Measurements from ENCODE around the gene SNORC. TPM values are rescaled to one million over a fixed set of nuclear protein-coding genes. Genes with fewer than 3 reads are reported as not detected.

SNORC gene
- total RNA-seq, 2 donors from 2014 or later, result 1.7 to 8.0 TPM

DNA sequence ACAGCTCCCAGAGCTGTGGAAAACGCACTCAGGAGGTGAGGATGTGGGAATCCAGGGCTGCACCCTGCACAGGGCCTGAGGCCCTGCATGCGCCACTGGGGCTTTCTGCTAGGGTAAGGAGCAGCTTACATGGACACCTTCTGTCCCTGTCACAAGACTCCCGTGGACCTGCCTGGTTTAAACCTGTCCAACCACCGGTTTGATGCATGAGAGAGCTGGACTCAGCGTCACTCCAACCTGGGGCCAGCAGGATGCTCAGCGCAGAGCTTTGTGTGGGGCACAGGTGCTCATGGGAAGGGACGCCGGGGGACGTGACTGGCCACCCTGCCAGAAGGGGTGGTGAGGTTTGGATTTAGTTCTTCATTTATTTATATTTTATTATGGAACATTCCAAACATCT is 24.2 kb downstream of the SNORC start:
- Histone ChIP-seq H3K36me3 (no peaks in the 10 kb centered on the region), H3K27me3 (replicated peaks; ENCODE audit: insufficient read depth) (no peaks in the 10 kb centered on the region), H3K27ac (no peak overlapping the region), H3K9me3 (no peaks in the 10 kb centered on the region), H3K4me1 (replicated peaks) (no peaks in the 10 kb centered on the region), H3K4me3 (no peak overlapping the region)
- no peak for DNase-seq (ENCODE audit: low spot score)
- 91% methylated on average over 9 of the region's 9 CpGs for whole genome bisulfite sequencing
- TF ChIP-seq POLR2A (IDR thresholded peaks at IDR 0.05) (no peak), POLR2AphosphoS5 (IDR thresholded peaks at IDR 0.05) (no peak)
- TF ChIP-seq, protein P1, sequence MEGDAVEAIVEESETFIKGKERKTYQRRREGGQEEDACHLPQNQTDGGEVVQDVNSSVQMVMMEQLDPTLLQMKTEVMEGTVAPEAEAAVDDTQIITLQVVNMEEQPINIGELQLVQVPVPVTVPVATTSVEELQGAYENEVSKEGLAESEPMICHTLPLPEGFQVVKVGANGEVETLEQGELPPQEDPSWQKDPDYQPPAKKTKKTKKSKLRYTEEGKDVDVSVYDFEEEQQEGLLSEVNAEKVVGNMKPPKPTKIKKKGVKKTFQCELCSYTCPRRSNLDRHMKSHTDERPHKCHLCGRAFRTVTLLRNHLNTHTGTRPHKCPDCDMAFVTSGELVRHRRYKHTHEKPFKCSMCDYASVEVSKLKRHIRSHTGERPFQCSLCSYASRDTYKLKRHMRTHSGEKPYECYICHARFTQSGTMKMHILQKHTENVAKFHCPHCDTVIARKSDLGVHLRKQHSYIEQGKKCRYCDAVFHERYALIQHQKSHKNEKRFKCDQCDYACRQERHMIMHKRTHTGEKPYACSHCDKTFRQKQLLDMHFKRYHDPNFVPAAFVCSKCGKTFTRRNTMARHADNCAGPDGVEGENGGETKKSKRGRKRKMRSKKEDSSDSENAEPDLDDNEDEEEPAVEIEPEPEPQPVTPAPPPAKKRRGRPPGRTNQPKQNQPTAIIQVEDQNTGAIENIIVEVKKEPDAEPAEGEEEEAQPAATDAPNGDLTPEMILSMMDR (IDR thresholded peaks at IDR 0.05), result no peak
- intact Hi-C loops (cut with DNase I), result no loop called here

DNA sequence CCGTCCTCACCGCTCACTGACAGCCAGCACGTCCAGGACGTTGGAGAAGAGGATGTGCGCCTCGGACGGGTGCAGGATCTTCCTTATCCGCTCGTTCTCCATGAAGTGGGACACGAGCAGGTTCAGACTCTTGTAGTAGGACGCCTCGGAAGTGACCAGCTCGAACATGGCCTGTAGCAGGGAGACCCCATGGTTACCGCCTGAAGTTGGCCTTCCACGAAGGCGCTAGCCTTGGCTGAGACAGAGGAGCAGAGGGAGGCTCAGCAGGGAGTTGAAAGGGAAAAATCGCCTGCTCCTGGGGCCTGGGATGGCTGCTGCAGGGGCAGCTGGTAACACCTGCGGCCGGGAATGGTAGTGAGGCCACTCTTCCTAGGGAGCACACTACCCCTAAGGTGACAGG is 24.7 kb downstream of the SNORC start:
- intact Hi-C loops (cut with DNase I), result no loop called here
- Histone ChIP-seq H3K36me3 (no peaks in the 10 kb centered on the region), H3K4me3 (no peak overlapping the region), H3K27me3 (replicated peaks; ENCODE audit: insufficient read depth) (no peaks in the 10 kb centered on the region), H3K4me1 (replicated peaks) (no peaks in the 10 kb centered on the region), H3K9me3 (no peaks in the 10 kb centered on the region), H3K27ac (no peak overlapping the region)
- 92% methylated on average over 19 of the region's 19 CpGs for WGBS
- TF ChIP-seq POLR2A (IDR thresholded peaks at IDR 0.05) (no peak), POLR2AphosphoS5 (IDR thresholded peaks at IDR 0.05) (no peak)
- TF ChIP-seq, protein P1 (IDR thresholded peaks at IDR 0.05), result no peak
- DNase-seq (ENCODE audit: low spot score), result no peak

DNA sequence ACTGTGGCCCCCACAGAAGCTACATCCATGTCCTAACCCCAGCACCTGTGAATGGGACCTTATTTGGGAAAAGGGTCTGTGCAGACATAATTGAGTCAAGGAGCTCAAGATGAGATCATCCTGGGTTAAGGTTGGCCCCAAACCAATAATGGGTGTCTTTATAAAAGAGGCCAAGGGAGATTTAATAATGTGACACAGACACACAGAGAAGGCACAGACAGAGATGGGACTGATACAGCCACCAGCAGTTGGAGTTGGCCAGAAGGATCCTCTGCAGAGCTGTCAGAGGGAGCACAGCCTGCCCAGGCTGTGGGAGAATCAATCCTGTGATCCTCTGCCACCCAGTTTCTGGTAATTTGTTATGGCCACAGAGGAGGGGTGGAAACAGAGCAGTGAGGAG is 26.0 kb downstream of the SNORC start:
- H3K4me3 ChIP-seq, result no peak overlapping the region
- no peaks in the 10 kb centered on the region for H3K27me3 ChIP-seq (replicated peaks; ENCODE audit: insufficient read depth)
- TF ChIP-seq POLR2AphosphoS5 (IDR thresholded peaks at IDR 0.05) (no peak), POLR2A (IDR thresholded peaks at IDR 0.05) (no peak)
- TF ChIP-seq, protein P1 (IDR thresholded peaks at IDR 0.05), result no peak
- no peaks in the 10 kb centered on the region for H3K36me3 ChIP-seq
- no peaks in the 10 kb centered on the region for H3K9me3 ChIP-seq
- no peaks in the 10 kb centered on the region for H3K4me1 ChIP-seq (replicated peaks)
- intact Hi-C loops (cut with DNase I), result no loop called here
- H3K27ac ChIP-seq, result no peak overlapping the region
- no peak for DNase-seq (ENCODE audit: low spot score)

DNA sequence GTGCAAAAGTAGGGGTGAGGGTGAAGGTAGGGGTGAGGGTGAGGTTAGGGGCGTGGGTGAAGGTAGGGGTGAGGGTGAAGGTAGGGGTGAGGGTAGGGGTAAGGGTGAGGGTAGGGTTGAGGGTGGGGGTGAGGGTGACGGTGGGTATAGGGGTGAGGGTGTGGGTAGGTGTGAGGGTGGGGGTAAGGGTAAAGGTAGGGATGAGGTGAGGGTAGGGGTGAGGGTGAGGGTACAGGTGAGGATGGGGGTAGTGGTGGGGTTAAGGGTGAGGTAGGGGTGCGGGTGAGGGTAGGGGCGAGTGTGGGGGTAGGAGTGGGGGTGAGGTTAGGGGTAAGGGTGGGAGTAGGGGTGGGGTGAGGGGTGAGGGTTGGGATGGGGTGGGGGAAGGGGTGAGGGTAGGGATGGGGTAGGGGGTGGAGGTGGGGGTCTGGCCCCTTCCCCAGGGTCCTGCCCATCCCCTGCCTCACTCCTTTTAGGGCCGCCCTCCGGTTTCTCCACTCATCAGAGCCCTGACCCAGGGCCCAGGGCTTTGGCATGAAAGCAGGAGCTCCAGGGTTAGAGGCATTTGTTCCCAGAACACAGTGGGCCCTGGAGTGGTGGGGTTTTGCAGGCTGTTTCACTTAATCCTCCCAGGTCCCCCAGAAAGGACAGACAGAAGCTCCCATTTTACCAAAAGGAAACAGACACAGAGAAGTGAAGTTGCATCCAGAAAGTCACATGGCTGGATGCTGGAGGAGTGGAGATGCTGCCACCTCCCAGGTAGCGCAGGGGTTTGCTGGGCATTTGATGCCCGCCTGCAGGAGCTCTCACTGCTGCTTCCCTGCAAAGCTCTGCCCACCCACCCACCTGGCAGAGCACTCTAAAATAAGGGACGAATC is 26.9 kb downstream of the SNORC start:
- intact Hi-C loops (cut with DNase I), result no loop called here
- no peak for DNase-seq (ENCODE audit: low spot score)
- WGBS, result 94% methylated on average over 9 of the region's 9 CpGs
- Histone ChIP-seq H3K36me3 (no peaks in the 10 kb centered on the region), H3K4me3 (no peak overlapping the region), H3K4me1 (replicated peaks) (no peaks in the 10 kb centered on the region), H3K27ac (no peak overlapping the region), H3K27me3 (replicated peaks; ENCODE audit: insufficient read depth) (no peaks in the 10 kb centered on the region), H3K9me3 (no peaks in the 10 kb centered on the region)
- TF ChIP-seq, protein P1 (IDR thresholded peaks at IDR 0.05), result no peak
- no peak for TF ChIP-seq POLR2AphosphoS5 (IDR thresholded peaks at IDR 0.05)
- no peak for TF ChIP-seq POLR2A (IDR thresholded peaks at IDR 0.05)

Data from prostate gland (tissue), 2 donors.